Mesothelial cell of epicardium (in vitro differentiated cells): ENCODE measurements around the gene BAZ2B. TPM values are rescaled to one million over a fixed set of nuclear protein-coding genes. Genes with fewer than 3 reads are reported as not detected.
A peak's percentile ranks its signal among the peaks of the same experiment; 100 is the strongest.

ENCODE experiments used
- DNase-seq, 2 experiments: peaks; one replicate each; pipeline ENCODE4 v3.0.0; 2021; ENCODE audit warnings: low spot score in 2 of 2; ENCODE audit not compliant: unreplicated experiment in 2 of 2
- H3K27ac Mint-ChIP-seq: 2 replicates; pipeline ENCODE4 v1.8.0; 2021; ENCODE audit warnings: mixed read lengths
- H3K27me3 Mint-ChIP-seq: 2 replicates; pipeline ENCODE4 v1.8.0; 2021; ENCODE audit warnings: low read depth, mixed read lengths
- H3K36me3 Mint-ChIP-seq: 2 replicates; pipeline ENCODE4 v1.8.0; 2021; ENCODE audit warnings: mixed read lengths
- H3K4me1 Mint-ChIP-seq: 2 replicates; pipeline ENCODE4 v1.8.0; 2021; ENCODE audit warnings: mixed read lengths
- H3K4me3 Mint-ChIP-seq: 2 replicates; pipeline ENCODE4 v1.8.0; 2021; ENCODE audit warnings: mild to moderate bottlenecking, moderate library complexity, mixed read lengths
- H3K9me3 Mint-ChIP-seq: 2 replicates; pipeline ENCODE4 v1.8.0; 2021; ENCODE audit warnings: mixed read lengths
- CTCF ChIP-seq: fragments of 200-600 bp; sonication (generic); IDR thresholded peaks from one replicate; pipeline ENCODE4 v1.5.0; 2021; ENCODE audit warnings: antibody characterized with exemption; ENCODE audit not compliant: unreplicated experiment
- total RNA-seq: library from RNA; stranded (reverse); gene quantifications from 3 replicates; pipeline ENCODE4 v1.2.1, GENCODE V29; 2021

BAZ2B gene
- total RNA-seq, 1 donor from 2014 or later: 141 TPM

DNA sequence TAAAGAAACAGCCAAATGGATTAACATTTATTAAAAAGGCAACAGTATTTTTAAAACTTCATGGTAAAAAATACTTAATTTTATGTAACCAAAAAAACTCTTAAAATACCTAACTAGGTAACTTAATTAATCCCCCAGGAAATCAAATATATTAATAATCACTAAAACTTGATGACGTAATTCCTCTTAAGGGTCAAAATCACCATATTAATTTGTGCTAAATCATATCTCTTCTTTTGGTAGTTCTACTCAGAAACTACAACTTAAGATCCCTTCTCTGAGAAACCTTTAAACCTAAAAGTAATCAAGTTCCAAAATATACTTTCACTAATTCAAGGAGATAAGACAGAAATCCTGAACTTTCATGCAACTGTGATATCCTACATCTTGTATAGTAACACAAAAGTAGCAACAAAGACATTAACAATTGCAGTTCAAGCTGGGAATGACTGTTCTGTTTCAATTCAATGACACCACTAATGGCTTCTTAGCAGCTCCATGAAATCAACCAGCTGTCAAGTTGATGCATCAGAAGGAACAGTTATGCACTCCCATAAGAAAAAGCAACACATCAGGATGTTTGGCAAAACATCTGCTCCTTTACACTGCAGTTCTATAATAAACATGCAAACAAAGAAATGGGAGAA lies 4.0 kb downstream of the BAZ2B start:
- Mint-ChIP-seq H3K4me3 (peak overlapping the region; percentile 64), H3K36me3 (no peaks in the 10 kb centered on the region), H3K27me3 (no peaks in the 10 kb centered on the region), H3K27ac (peak overlapping the region; percentile 92), H3K9me3 (no peaks in the 10 kb centered on the region), H3K4me1 (peaks cover 46% of the 10 kb centered on the region)
- DNase-seq: no peak
- TF ChIP-seq CTCF: no peak

- Mint-ChIP-seq H3K4me3 (no peak overlapping the region), H3K27ac (peak overlapping the region; percentile 72)
These were observed 6.4 kb downstream of the BAZ2B start for GRCh38 chr2:159609811-159610549.

GRCh38 chr2:159608723-159609308 lies 7.5 kb downstream of the BAZ2B start:
- Mint-ChIP-seq H3K4me3 (no peak overlapping the region), H3K27me3 (no peaks in the 10 kb centered on the region), H3K9me3 (no peaks in the 10 kb centered on the region), H3K4me1 (peaks cover 58% of the 10 kb centered on the region), H3K36me3 (no peaks in the 10 kb centered on the region), H3K27ac (peak overlapping the region; percentile 56)
- no peak for TF ChIP-seq CTCF
- no peak for DNase-seq

More at GRCh38 chr2:159609811-159610549, 6.4 kb downstream of the BAZ2B start:
- H3K4me1 Mint-ChIP-seq: peaks cover 57% of the 10 kb centered on the region
- no peaks in the 10 kb centered on the region for H3K9me3 Mint-ChIP-seq
- no peaks in the 10 kb centered on the region for H3K27me3 Mint-ChIP-seq
- TF ChIP-seq CTCF: no peak
- no peaks in the 10 kb centered on the region for H3K36me3 Mint-ChIP-seq
- no peak for DNase-seq

DNA sequence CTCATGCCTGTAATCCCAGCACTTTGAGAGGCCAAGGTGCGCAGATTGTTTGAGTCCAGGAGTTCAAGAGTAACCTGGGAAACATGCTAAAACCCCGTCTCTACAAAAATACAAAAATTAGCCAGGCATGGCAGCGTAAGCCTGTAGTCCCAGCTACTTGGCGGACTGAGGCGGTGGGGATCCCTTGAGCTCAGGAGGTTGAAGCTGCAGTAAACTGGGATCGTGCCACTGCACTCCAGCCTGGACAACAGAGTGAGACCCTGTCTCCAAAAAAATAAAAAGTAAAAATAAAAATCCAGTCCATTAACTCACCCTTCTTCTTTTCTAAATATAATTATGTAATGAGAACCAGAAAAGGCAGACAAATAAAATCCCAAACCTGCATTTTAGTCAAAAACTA lies 8.2 kb downstream of the BAZ2B start:
- DNase-seq: no peak
- H3K4me3 Mint-ChIP-seq: no peak overlapping the region
- no peak for TF ChIP-seq CTCF
- H3K36me3 Mint-ChIP-seq: no peaks in the 10 kb centered on the region
- no peaks in the 10 kb centered on the region for H3K9me3 Mint-ChIP-seq
- H3K4me1 Mint-ChIP-seq: peaks cover 56% of the 10 kb centered on the region
- H3K27ac Mint-ChIP-seq: peak overlapping the region; percentile 36
- no peaks in the 10 kb centered on the region for H3K27me3 Mint-ChIP-seq

DNA sequence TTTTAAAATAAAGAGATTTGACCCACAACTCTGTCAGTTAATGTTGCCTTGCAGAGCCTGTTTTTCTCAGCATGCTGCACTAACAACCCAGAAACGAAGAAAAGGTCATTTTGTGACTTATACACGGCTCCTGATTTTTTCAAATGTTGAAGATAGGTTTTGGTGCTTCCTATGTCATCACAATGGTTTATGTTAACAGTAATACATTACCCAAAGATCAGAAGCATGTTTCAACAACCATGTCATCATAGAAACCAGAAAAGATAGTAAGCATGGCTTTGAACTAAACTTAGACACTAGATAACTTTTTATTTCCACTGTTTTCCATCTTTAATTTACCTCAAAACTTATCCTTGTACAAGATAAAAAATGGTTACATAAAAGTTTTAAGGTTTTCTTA lies 10.1 kb downstream of the BAZ2B start:
- no peak overlapping the region for H3K4me3 Mint-ChIP-seq

More for the DNA sequence above, 10.1 kb downstream of the BAZ2B start:
- no peak for DNase-seq
- Mint-ChIP-seq H3K9me3 (no peaks in the 10 kb centered on the region), H3K27ac (peak overlapping the region; percentile 86), H3K4me1 (peaks cover 44% of the 10 kb centered on the region), H3K36me3 (no peaks in the 10 kb centered on the region), H3K27me3 (no peaks in the 10 kb centered on the region)
- TF ChIP-seq CTCF: no peak
